GM23338 (cell line): ENCODE data around the gene SPATC1L.

Experiments
- EZH2 ChIP-seq: fragments of 200-600 bp; sonication (generic); IDR thresholded peaks from one replicate; pipeline ENCODE4 v1.8.0; 2017; ENCODE audit warnings: antibody characterized with exemption, mild to moderate bottlenecking, low read depth; ENCODE audit not compliant: unreplicated experiment
- ZNF462 ChIP-seq: fragments of 250-450 bp; sonication (Bioruptor Pico); IDR thresholded peaks from 2 replicates; pipeline ENCODE4 v1.5.0; 2020; ENCODE audit warnings: mild to moderate bottlenecking, moderate library complexity

GRCh38 chr21:46205766-46206162, 21.5 kb upstream of the SPATC1L start:
- TF ChIP-seq EZH2 (no peak), ZNF462 (CRISPR knock-in tag) (no peak)
